GM12865 (cell line): ENCODE data around the gene JARID2.

Experiments
- DNase-seq: peaks from one replicate; pipeline ENCODE4 v3.0.0; 2010; ENCODE audit warnings: low read depth
- H3K4me3 ChIP-seq: 2 replicates; pipeline ENCODE4 v1.5.1; 2011; ENCODE audit warnings: mild to moderate bottlenecking, low read depth, low read length, control low read depth
- CTCF ChIP-seq: IDR thresholded peaks from 2 replicates; pipeline ENCODE4 v1.5.1; 2011; ENCODE audit warnings: low read length, control low read depth, low read depth, inconsistent platforms; ENCODE audit not compliant: insufficient read depth; ENCODE audit errors: missing control alignments

JARID2 gene

GRCh38 chr6:15265787-15266186 is 19.9 kb downstream of the JARID2 start:
- TF ChIP-seq CTCF, result no peak
- no peak for DNase-seq
- peak overlapping the region; percentile 19; the same call in 1 of the 2 replicates for H3K4me3 ChIP-seq

- no peak overlapping the region for H3K4me3 ChIP-seq
- DNase-seq, result peak; percentile 54
- no peak for TF ChIP-seq CTCF
Measured at GRCh38 chr6:15266423-15266996, 20.6 kb downstream of the JARID2 start.

- no peak for TF ChIP-seq CTCF
- no peak for DNase-seq
- H3K4me3 ChIP-seq, result no peak overlapping the region
Measured at GRCh38 chr6:15267221-15267620, 21.4 kb downstream of the JARID2 start.

- TF ChIP-seq CTCF, result no peak
Measured at GRCh38 chr6:15268137-15268908, 22.5 kb downstream of the JARID2 start.

GRCh38 chr6:15269011-15269410 is 23.1 kb downstream of the JARID2 start:
- no peak for TF ChIP-seq CTCF

More at GRCh38 chr6:15268137-15268908, 22.5 kb downstream of the JARID2 start:
- DNase-seq, result no peak
- no peak overlapping the region for H3K4me3 ChIP-seq

GRCh38 chr6:15269619-15270018 is 23.8 kb downstream of the JARID2 start:
- H3K4me3 ChIP-seq, result no peak overlapping the region
- DNase-seq, result no peak
- TF ChIP-seq CTCF, result no peak

More at GRCh38 chr6:15269011-15269410, 23.1 kb downstream of the JARID2 start:
- no peak overlapping the region for H3K4me3 ChIP-seq
- DNase-seq, result no peak
